ENCODE data around the gene CTTNBP2. TPM values are rescaled to one million over a fixed set of nuclear protein-coding genes. Genes with fewer than 3 reads are reported as not detected.

The CTTNBP2 gene
- total and polyA plus RNA-seq, 2 of the 4 experiments (the other 2 are of a cell fraction): 6.6 to 11.3 TPM

DNA sequence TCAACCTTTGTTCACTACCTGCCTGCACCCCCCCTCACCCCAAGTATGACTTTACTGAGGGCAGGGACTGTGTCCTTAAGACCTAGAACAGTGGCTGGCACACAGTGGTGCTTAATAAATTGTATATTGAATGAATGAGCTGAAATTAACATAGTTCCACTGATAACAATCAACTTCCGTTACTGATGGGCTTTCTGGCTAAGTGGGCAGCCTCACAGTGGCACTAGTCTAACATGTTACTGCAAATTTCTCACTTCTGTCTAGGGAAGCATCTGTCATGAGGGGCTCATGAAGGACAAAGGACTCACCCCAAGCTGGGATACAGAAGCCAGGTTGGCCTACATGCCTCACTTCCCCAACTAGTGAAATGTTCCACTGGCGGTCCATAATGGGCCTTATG lies 79.3 kb downstream of the CTTNBP2 start:
- H3K27me3 ChIP-seq (ENCODE audit: control insufficient read depth, insufficient read depth, low read length): no peaks in the 10 kb centered on the region
- H2AFZ ChIP-seq (replicated peaks; ENCODE audit: low read length, poor library complexity): no peak overlapping the region
- H4K20me1 ChIP-seq (ENCODE audit: insufficient read depth, low read length): no peaks in the 10 kb centered on the region
- no peak for DNase-seq
- H3K79me1 ChIP-seq (ENCODE audit: low read depth in 1 of 2, low read length in 2 of 2): no peaks in the 10 kb centered on the region; a peak in 1 of 4 replicates
- H3K18ac ChIP-seq (ENCODE audit: low read depth, low read length): no peak overlapping the region
- no peak overlapping the region for H4K91ac ChIP-seq (ENCODE audit: insufficient read depth, low read depth, low read length)
- H2BK5ac ChIP-seq (ENCODE audit: low read depth, low read length, poor library complexity, severe bottlenecking): no peak overlapping the region
- no peak overlapping the region for H3K9ac ChIP-seq (ENCODE audit: low read depth, low read length)
- H3K4me1 ChIP-seq (ENCODE audit: control insufficient read depth, insufficient read depth, low read length): no peaks in the 10 kb centered on the region
- no peak overlapping the region for H3K23ac ChIP-seq (ENCODE audit: low read depth, low read length)
- intact Hi-C loops (cut with micrococcal nuclease): no loop called here
- CTCF ChIA-PET: no interaction called here
- no peak overlapping the region for H2AK9ac ChIP-seq (replicated peaks; ENCODE audit: low read depth, low read length, poor library complexity)
- no peak for ATAC-seq (ENCODE audit: low read depth)
- no peak overlapping the region for H3K56ac ChIP-seq (ENCODE audit: extremely low read depth, insufficient read depth, low read length)
- H3K4me3 ChIP-seq (ENCODE audit: insufficient read depth, low read depth, low read length): no peak overlapping the region
- H4K8ac ChIP-seq (ENCODE audit: low read depth in 2 of 2, low read length in 2 of 2): no peak overlapping the region
- H2BK20ac ChIP-seq (ENCODE audit: low read depth, low read length): no peak overlapping the region
- H2BK15ac ChIP-seq (ENCODE audit: low read depth, low read length): no peak overlapping the region
- peaks cover 11% of the 10 kb centered on the region; the same call in 1 of the 2 replicates for H3K36me3 ChIP-seq (ENCODE audit: control insufficient read depth, insufficient read depth, low read length)
- H3K27ac ChIP-seq (ENCODE audit: insufficient read depth, low read length): no peak overlapping the region
- no peak overlapping the region for H3K4me2 ChIP-seq (ENCODE audit: low read depth, low read length)
- no peak overlapping the region for H3K4ac ChIP-seq (ENCODE audit: low read depth, low read length)
- TF ChIP-seq RAD21 (IDR thresholded peaks at IDR 0.05; ENCODE audit: low read length) (no peak), CHD1 (IDR thresholded peaks at IDR 0.05; ENCODE audit: low read depth, low read length) (no peak), RFX5 (IDR thresholded peaks at IDR 0.05; ENCODE audit: low read depth, low read length) (no peak), MAFK (IDR thresholded peaks at IDR 0.05; ENCODE audit: low read depth, low read length) (no peak), NFE2L2 (IDR thresholded peaks at IDR 0.05; ENCODE audit: low read depth, low read length) (no peak), FOS (IDR thresholded peaks at IDR 0.05; ENCODE audit: low read depth, low read length) (no peak)
- dilution Hi-C loops (cut with HindIII; ENCODE audit: low sequenced_read_pairs, unreplicated experiment): no loop called here
- POLR2A ChIA-PET (ENCODE audit: unreplicated experiment): interaction anchor here (0.5 kb wide), 1 partner anchor 1907 kb away, joined by 13 read pairs; no protein-coding TSS in a partner anchor
- peaks cover 2% of the 10 kb centered on the region; the same call in 1 of the 2 replicates for H3K9me1 ChIP-seq (ENCODE audit: insufficient read depth, low read length)
- no peak overlapping the region for H3K14ac ChIP-seq (replicated peaks; ENCODE audit: low read depth, low read length)
- H3K9me3 ChIP-seq (ENCODE audit: control insufficient read depth, insufficient read depth, low read length): no peaks in the 10 kb centered on the region
- H2AK5ac ChIP-seq (ENCODE audit: low read depth, low read length): no peak overlapping the region
- no CpG with 5 or more reads among the region's 2 CpGs for WGBS, 2 experiments (ENCODE audit: extremely low coverage in 2 of 2, insufficient read length in 1 of 2)
- no TSS peak for BruUV-seq (replicated peaks)
- H2BK120ac ChIP-seq (ENCODE audit: low read depth, low read length): no peak overlapping the region
- in situ Hi-C loops (cut with MboI; ENCODE audit: low sequenced_read_pairs): no loop called here
- H4K5ac ChIP-seq (ENCODE audit: low read depth, low read length): no peak overlapping the region
